Left renal pelvis (tissue), 4 donors: ENCODE measurements around the gene PPP1R36. TPM values are rescaled to one million over a fixed set of nuclear protein-coding genes. Genes with fewer than 3 reads are reported as not detected.

Experiments
- polyA plus RNA-seq, 4 donors: library from polyadenylated mRNA; unstranded; fragments of 120-200 nt; gene quantifications; one replicate each; pipeline ENCODE4 v1.2.1, GENCODE V29; 2013; ENCODE audit not compliant: insufficient read length in 4 of 4

PPP1R36 gene
- polyA plus RNA-seq, 4 donors = 0.61 to 1.2 (median 1.1) TPM

Other genes with a start within 250 kb of the PPP1R36 start
- 100 to 1,000 TPM in 1 of 4 donors, 10 to 100 TPM in 3; 61.8 to 103 (median 80.3) TPM for gene MTHFD1, start 161.6 kb upstream of the PPP1R36 start, polyA plus RNA-seq
- 1 to 10 TPM; 1.4 to 9.8 (median 6.9) TPM for gene AKAP5, start 84.5 kb upstream of the PPP1R36 start, polyA plus RNA-seq
- 10 to 100 TPM in 2 of 4 donors, 1 to 10 TPM in 2; 9.0 to 14.4 (median 11.4) TPM for gene ZBTB25, start 46.1 kb upstream of the PPP1R36 start, polyA plus RNA-seq
- gene ZBTB1, start 45.2 kb upstream of the PPP1R36 start, polyA plus RNA-seq = 10 to 100 TPM; 63.7 to 70.7 (median 67.6) TPM
- 10 to 100 TPM; 19.6 to 27.1 (median 22.5) TPM for gene HSPA2, start 9.2 kb upstream of the PPP1R36 start, polyA plus RNA-seq
- gene PLEKHG3, start 154.5 kb downstream of the PPP1R36 start, polyA plus RNA-seq = 100 to 1,000 TPM in 1 of 4 donors, 10 to 100 TPM in 3; 60.7 to 104 (median 94.2) TPM